Measurements from ENCODE around the gene GRM3.

Gene GRM3

GRCh38 chr7:86790383-86790782 is 146.7 kb downstream of the GRM3 start:
- no peak for DNase-seq

GRCh38 chr7:86792260-86792659 is 148.6 kb downstream of the GRM3 start:
- no peak for DNase-seq

- no peak for DNase-seq
Observed at GRCh38 chr7:86793136-86793535, 149.4 kb downstream of the GRM3 start.

GRCh38 chr7:86814661-86815379 is 171.1 kb downstream of the GRM3 start:
- DNase-seq, result no peak

- no peak for DNase-seq
Observed at GRCh38 chr7:86815556-86815955, 171.8 kb downstream of the GRM3 start.

GRCh38 chr7:86818903-86819302 is 175.2 kb downstream of the GRM3 start:
- DNase-seq, result no peak

- no peak for DNase-seq
Observed at GRCh38 chr7:86823769-86824168, 180.1 kb downstream of the GRM3 start.

- no peak for DNase-seq
Observed at GRCh38 chr7:86825264-86825663, 181.6 kb downstream of the GRM3 start.

- no peak for DNase-seq
Observed at GRCh38 chr7:86826948-86827347, 183.2 kb downstream of the GRM3 start.

GRCh38 chr7:86833360-86833759 is 189.7 kb downstream of the GRM3 start:
- no peak for DNase-seq

- no peak for DNase-seq
Observed at GRCh38 chr7:86837235-86837634, 193.5 kb downstream of the GRM3 start.

GRCh38 chr7:86844608-86845007 is 200.9 kb downstream of the GRM3 start:
- no peak for DNase-seq

GRCh38 chr7:86846494-86847190 is 202.9 kb downstream of the GRM3 start:
- DNase-seq, result no peak

- no peak for DNase-seq
Observed at GRCh38 chr7:86848226-86848625, 204.5 kb downstream of the GRM3 start.

GRCh38 chr7:86851566-86851965 is 207.9 kb downstream of the GRM3 start:
- no peak for DNase-seq

GRCh38 chr7:86863452-86863851 is 219.7 kb downstream of the GRM3 start:
- DNase-seq, result no peak

GRCh38 chr7:86867163-86867762 is 223.6 kb downstream of the GRM3 start:
- DNase-seq, result no peak

GRCh38 chr7:86876146-86876545 is 232.4 kb downstream of the GRM3 start:
- DNase-seq, result no peak

- no peak for DNase-seq
Observed at GRCh38 chr7:86884152-86884551, 240.4 kb downstream of the GRM3 start.

- DNase-seq, result no peak
Observed at GRCh38 chr7:86889501-86889900, 245.8 kb downstream of the GRM3 start.

GRCh38 chr7:86898171-86898570 is 254.5 kb downstream of the GRM3 start:
- DNase-seq, result no peak

GRCh38 chr7:86900886-86901285 is 257.2 kb downstream of the GRM3 start:
- DNase-seq, result no peak

GRCh38 chr7:86904949-86905834 is 261.5 kb downstream of the GRM3 start:
- DNase-seq, result no peak
